KMS-11 (cell line): ENCODE data around the gene CLBA1.

ENCODE experiments used
- H2AFZ ChIP-seq: fragments of 200-600 bp; sonication (generic); 2 replicates; pipeline ENCODE4 v1.6.1; 2016; ENCODE audit warnings: antibody characterized with exemption, mixed run types, low read depth
- H3K27ac ChIP-seq: fragments of 200-600 bp; sonication (generic); 2 replicates; pipeline ENCODE4 v1.6.1; 2016; ENCODE audit warnings: mild to moderate bottlenecking, mixed run types
- H3K27me3 ChIP-seq: fragments of 200-600 bp; sonication (generic); 2 replicates; pipeline ENCODE4 v1.6.1; 2017; ENCODE audit warnings: mild to moderate bottlenecking, low read depth, mixed run types, moderate library complexity; ENCODE audit not compliant: insufficient read depth
- H3K36me3 ChIP-seq: fragments of 200-600 bp; sonication (generic); 2 replicates; pipeline ENCODE4 v1.6.1; 2017; ENCODE audit warnings: mild to moderate bottlenecking, mixed run types; ENCODE audit not compliant: insufficient read depth
- H3K4me1 ChIP-seq: fragments of 200-600 bp; sonication (generic); 2 replicates; pipeline ENCODE4 v1.6.1; 2016; ENCODE audit warnings: mild to moderate bottlenecking, low read depth, mixed run types; ENCODE audit not compliant: poor library complexity, severe bottlenecking
- H3K4me2 ChIP-seq: fragments of 200-600 bp; sonication (generic); 2 replicates; pipeline ENCODE4 v1.7.0; 2016; ENCODE audit warnings: mild to moderate bottlenecking, mixed run types
- H3K4me3 ChIP-seq: fragments of 200-600 bp; sonication (generic); IDR thresholded peaks from 2 replicates; pipeline ENCODE4 v1.6.1; 2017; ENCODE audit warnings: low read depth, low read length, mixed read lengths; ENCODE audit not compliant: insufficient read depth
- H3K79me2 ChIP-seq: fragments of 200-600 bp; sonication (generic); 2 replicates; pipeline ENCODE4 v1.6.1; 2016; ENCODE audit warnings: low read depth, mixed run types; ENCODE audit not compliant: insufficient read depth
- H3K9ac ChIP-seq: fragments of 200-600 bp; sonication (generic); 2 replicates; pipeline ENCODE4 v1.6.1; 2016; ENCODE audit warnings: mild to moderate bottlenecking, mixed run types
- H4K20me1 ChIP-seq: fragments of 200-600 bp; sonication (generic); 2 replicates; pipeline ENCODE4 v1.6.1; 2016; ENCODE audit warnings: mild to moderate bottlenecking, mixed run types; ENCODE audit not compliant: insufficient read depth
- TF ChIP-seq, protein P1 (sequence below): fragments of 200-600 bp; sonication (generic); conservative IDR thresholded peaks from 2 replicates; pipeline ENCODE4 v1.6.1; 2017; ENCODE audit warnings: low read depth, mild to moderate bottlenecking, antibody characterized with exemption, low read length, moderate library complexity, mixed read lengths

The CLBA1 gene

DNA sequence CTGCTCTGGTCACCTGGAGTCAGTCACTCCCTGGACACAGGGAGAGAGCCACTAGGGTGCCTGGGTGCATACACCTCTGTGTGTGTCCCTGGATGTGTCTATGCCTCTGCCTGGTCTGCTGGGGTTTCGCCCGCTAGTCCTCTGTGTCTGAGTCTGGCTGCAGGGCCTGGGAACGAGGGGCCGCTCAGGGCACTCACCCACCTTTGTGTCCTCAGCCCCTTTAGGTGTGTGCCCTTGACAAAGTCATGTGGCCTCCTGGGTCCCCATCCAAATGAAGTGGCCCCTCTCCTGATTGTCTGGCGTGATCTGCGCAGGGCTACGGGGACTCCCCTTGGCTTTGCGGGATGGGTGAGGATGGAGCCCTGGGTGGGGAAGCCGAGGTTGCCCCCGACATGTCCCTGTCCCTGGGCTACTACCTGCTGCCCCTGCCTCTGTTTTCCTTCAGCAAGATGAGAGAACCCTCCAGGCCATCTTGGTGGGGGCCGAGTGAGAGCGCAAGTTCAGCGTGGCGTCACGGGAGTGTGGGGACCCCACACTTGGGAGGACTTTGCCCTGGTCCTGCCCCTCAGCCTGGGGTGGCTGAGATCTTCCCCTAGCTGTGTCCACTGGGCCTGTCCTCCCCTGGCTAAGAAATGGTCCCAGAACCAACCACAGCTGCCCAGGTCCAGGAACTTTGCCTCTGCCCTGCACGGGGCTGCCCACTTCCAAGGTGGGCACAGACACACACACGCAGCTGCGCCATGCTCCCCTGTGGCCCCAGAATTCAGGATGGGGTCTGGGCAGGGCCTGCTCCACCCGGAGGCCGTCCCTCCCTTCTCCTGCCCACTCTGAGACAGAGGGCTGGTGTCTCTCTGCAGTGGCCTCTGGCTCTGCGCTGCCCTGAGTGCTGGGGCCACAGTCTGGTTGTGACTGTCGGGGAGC, 4.7 kb upstream of the CLBA1 start:
- H3K4me2 ChIP-seq: no peak overlapping the region
- no peak overlapping the region for H3K4me3 ChIP-seq

DNA sequence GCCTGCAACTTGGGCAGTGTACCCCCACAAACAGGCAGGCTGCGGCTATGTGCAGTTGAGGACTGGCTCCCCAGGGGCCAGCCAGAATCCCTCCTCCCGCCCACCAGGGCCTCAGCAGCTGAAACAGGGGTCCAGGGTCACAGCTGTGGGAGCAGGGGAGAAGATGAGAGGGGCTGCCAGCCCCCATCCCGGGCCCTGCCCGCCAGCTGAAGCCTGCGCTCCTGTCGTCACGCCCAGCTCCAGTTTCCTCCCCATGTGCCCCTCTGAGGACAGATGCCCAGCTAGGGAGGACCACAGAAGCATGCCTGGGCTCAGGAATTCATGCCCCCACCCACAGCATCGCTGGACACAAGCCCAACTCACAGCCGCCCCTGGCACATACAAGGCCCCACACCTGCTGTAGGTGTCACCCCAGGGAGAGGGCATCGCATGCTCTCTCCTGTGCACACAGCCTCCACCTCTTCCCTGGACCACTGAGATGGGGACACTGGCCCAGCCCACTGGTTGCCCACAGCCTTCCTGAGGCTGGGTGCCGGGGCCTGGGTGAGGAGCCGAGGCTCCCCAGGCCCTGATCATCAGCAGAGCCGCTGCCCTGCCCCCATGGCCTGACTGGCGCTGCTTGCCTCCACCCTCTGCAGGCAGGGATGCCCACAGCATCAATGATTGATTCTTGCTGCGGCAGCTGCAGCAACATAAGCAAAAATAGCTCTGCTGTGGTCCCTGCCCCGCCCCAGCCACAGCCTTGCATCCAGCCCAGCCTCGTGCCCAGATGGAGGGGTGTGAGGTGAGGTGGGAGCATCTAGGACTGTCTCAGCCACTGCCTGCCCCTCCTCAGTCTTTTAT, 3.7 kb upstream of the CLBA1 start:
- H3K9ac ChIP-seq: no peak overlapping the region
- no peaks in the 10 kb centered on the region for H3K27me3 ChIP-seq

More for the DNA sequence above, 4.7 kb upstream of the CLBA1 start:
- no peak overlapping the region for H2AFZ ChIP-seq
- H3K36me3 ChIP-seq: no peaks in the 10 kb centered on the region
- TF ChIP-seq, protein P1, sequence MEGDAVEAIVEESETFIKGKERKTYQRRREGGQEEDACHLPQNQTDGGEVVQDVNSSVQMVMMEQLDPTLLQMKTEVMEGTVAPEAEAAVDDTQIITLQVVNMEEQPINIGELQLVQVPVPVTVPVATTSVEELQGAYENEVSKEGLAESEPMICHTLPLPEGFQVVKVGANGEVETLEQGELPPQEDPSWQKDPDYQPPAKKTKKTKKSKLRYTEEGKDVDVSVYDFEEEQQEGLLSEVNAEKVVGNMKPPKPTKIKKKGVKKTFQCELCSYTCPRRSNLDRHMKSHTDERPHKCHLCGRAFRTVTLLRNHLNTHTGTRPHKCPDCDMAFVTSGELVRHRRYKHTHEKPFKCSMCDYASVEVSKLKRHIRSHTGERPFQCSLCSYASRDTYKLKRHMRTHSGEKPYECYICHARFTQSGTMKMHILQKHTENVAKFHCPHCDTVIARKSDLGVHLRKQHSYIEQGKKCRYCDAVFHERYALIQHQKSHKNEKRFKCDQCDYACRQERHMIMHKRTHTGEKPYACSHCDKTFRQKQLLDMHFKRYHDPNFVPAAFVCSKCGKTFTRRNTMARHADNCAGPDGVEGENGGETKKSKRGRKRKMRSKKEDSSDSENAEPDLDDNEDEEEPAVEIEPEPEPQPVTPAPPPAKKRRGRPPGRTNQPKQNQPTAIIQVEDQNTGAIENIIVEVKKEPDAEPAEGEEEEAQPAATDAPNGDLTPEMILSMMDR: no peak
- no peaks in the 10 kb centered on the region for H3K27me3 ChIP-seq
- no peak overlapping the region for H3K9ac ChIP-seq
- no peaks in the 10 kb centered on the region for H4K20me1 ChIP-seq
- peaks cover 14% of the 10 kb centered on the region for H3K4me1 ChIP-seq
- no peaks in the 10 kb centered on the region for H3K79me2 ChIP-seq
- H3K27ac ChIP-seq: no peak overlapping the region

DNA sequence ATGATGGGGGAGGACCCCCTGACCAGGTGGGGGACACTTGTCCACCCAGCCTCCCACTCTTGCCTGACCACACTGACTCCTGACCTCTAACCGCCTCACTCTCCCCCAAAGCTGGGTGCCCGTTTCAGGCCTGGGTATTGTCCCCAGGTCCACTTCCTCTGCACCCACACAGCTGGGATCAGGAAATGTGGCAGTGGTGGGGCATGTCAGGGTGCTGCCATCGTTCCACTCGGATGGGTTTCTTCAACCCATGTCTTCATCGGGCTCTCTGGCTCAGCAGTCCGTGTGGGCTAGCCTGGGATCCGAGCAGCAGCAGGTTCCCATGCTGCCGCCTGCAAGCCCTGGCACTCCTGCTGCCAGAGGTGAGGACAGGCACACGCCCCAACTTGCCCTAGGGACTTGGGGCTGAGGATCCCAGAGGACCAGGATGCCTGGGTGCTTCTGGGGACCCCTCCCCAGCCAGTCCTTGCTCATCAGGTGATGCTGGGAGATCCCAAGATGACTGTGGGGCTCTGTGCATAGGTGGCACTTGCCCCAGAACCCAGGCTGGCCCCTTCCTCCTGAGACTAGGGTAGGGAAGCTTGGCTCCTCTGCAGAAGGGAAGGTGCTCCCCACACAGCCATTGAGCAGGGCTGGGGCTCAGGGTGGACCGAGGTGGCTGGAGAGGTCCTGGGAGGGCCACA, 2.9 kb upstream of the CLBA1 start:
- Histone ChIP-seq H2AFZ (no peak overlapping the region), H3K27me3 (no peaks in the 10 kb centered on the region), H3K4me3 (no peak overlapping the region), H4K20me1 (no peaks in the 10 kb centered on the region), H3K9ac (no peak overlapping the region), H3K36me3 (no peaks in the 10 kb centered on the region), H3K27ac (no peak overlapping the region), H3K4me1 (peaks cover 10% of the 10 kb centered on the region), H3K4me2 (no peak overlapping the region), H3K79me2 (no peaks in the 10 kb centered on the region)
- TF ChIP-seq, protein P1: no peak

More for the DNA sequence above, 3.7 kb upstream of the CLBA1 start:
- Histone ChIP-seq H3K36me3 (no peaks in the 10 kb centered on the region), H3K4me1 (peaks cover 10% of the 10 kb centered on the region), H3K4me3 (no peak overlapping the region), H3K27ac (no peak overlapping the region), H2AFZ (no peak overlapping the region), H4K20me1 (no peaks in the 10 kb centered on the region), H3K79me2 (no peaks in the 10 kb centered on the region), H3K4me2 (no peak overlapping the region)
- TF ChIP-seq, protein P1: no peak

DNA sequence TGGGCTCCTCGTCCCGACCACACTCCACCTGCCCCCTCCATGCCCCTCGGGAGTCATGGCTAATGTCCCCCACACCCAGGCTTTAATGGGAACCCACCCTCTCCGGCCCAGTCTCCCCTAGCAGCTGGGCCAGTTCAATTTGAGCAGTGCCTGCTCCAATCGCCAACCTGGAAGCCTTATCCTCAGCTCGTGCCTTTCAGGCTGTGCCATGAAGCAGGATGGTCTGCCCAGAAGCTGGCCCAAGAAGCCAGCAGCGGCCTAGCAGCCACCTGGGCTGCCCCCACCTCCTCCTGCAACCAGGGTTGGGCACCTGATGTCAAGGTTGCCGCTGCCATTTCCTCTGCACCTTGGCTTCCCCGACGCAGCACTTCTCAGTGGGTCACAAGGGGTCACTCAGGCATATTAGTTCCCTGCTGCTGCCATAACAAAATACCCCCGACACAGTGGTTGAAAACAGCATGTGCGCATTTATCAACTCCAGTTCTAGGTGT, 2.3 kb upstream of the CLBA1 start:
- no peak overlapping the region for H3K9ac ChIP-seq
- no peak overlapping the region for H3K27ac ChIP-seq
- no peaks in the 10 kb centered on the region for H3K36me3 ChIP-seq
- H3K4me3 ChIP-seq: no peak overlapping the region
- H3K79me2 ChIP-seq: no peaks in the 10 kb centered on the region
- peaks cover 10% of the 10 kb centered on the region for H3K4me1 ChIP-seq
- TF ChIP-seq, protein P1: no peak
- H2AFZ ChIP-seq: no peak overlapping the region
- H3K27me3 ChIP-seq: no peaks in the 10 kb centered on the region
- no peaks in the 10 kb centered on the region for H4K20me1 ChIP-seq
- H3K4me2 ChIP-seq: no peak overlapping the region
